GM12873 (cell line): ENCODE data around the gene NLRC5.

Source experiments
- CTCF ChIP-seq: IDR thresholded peaks from 2 replicates; pipeline ENCODE4 v1.5.1; 2012; ENCODE audit warnings: low read depth, mild to moderate bottlenecking, moderate library complexity, low read length, control low read depth; ENCODE audit not compliant: insufficient read depth; ENCODE audit errors: missing control alignments

The NLRC5 gene

GRCh38 chr16:56972403-56973293 is 16.7 kb upstream of the NLRC5 start:
- TF ChIP-seq CTCF, result no peak

- no peak for TF ChIP-seq CTCF
These were observed 16.1 kb upstream of the NLRC5 start for GRCh38 chr16:56973294-56973689.

- TF ChIP-seq CTCF, result no peak
These were observed 14.6 kb upstream of the NLRC5 start for GRCh38 chr16:56974549-56975300.

GRCh38 chr16:56975714-56976113 is 13.6 kb upstream of the NLRC5 start:
- no peak for TF ChIP-seq CTCF

GRCh38 chr16:56977216-56977615 is 12.1 kb upstream of the NLRC5 start:
- no peak for TF ChIP-seq CTCF

GRCh38 chr16:56977823-56978430 is 11.4 kb upstream of the NLRC5 start:
- TF ChIP-seq CTCF, result no peak

- no peak for TF ChIP-seq CTCF
These were observed 9.2 kb upstream of the NLRC5 start for GRCh38 chr16:56980201-56980535.
